DOHH2 (cell line): ENCODE results near the gene PDIA2.

ENCODE experiments used
- EZH2phosphoT487 ChIP-seq: fragments of 200-600 bp; sonication (generic); IDR thresholded peaks from 2 replicates; pipeline ENCODE4 v1.6.1; 2017; ENCODE audit warnings: borderline replicate concordance, mild to moderate bottlenecking, antibody characterized with exemption, low read length, moderate library complexity, mixed read lengths
- TF ChIP-seq, protein P1 (sequence below): fragments of 200-600 bp; sonication (generic); IDR thresholded peaks from one replicate; pipeline ENCODE4 v1.5.1; 2014; ENCODE audit warnings: antibody characterized with exemption, mild to moderate bottlenecking, low read depth, low read length; ENCODE audit not compliant: poor library complexity, severe bottlenecking

DNA sequence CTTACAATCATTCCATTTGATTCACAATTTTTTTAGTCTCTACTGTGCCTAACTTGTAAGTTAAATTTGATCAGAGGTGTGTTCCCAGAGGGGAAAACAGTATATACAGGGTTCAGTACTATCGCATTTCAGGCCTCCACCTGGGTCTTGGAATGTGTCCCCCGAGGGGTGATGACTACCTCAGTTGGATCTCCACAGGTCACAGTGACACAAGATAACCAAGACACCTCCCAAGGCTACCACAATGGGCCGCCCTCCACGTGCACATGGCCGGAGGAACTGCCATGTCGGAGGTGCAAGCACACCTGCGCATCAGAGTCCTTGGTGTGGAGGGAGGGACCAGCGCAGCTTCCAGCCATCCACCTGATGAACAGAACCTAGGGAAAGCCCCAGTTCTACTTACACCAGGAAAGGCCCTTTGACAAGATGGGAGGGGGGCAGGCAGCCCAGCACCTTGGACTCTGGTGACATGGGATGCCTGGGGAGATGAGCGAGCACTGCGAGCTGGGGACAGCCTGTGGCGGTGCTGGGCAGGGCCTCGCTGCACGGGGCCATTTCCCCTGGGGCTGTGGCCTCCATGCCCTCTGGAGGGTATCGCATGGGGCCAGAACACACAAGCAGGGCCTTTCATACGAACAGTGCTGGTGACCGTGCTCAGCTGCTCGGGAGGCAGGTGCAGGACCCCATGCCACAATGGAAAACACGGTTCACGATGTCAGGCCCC lies 33.9 kb downstream of the PDIA2 start:
- TF ChIP-seq, protein P1, sequence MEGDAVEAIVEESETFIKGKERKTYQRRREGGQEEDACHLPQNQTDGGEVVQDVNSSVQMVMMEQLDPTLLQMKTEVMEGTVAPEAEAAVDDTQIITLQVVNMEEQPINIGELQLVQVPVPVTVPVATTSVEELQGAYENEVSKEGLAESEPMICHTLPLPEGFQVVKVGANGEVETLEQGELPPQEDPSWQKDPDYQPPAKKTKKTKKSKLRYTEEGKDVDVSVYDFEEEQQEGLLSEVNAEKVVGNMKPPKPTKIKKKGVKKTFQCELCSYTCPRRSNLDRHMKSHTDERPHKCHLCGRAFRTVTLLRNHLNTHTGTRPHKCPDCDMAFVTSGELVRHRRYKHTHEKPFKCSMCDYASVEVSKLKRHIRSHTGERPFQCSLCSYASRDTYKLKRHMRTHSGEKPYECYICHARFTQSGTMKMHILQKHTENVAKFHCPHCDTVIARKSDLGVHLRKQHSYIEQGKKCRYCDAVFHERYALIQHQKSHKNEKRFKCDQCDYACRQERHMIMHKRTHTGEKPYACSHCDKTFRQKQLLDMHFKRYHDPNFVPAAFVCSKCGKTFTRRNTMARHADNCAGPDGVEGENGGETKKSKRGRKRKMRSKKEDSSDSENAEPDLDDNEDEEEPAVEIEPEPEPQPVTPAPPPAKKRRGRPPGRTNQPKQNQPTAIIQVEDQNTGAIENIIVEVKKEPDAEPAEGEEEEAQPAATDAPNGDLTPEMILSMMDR, result no peak
- TF ChIP-seq EZH2phosphoT487, result no peak
